Activated CD8-positive, alpha-beta memory T cell treated with anti-CD3 and anti-CD28 coated beads for 24 hours (primary cell): ENCODE measurements around the gene POU5F2.

Experiments used
- DNase-seq: peaks from one replicate; pipeline ENCODE4 v3.0.0-alpha.2; 2020

Gene POU5F2

GRCh38 chr5:93741136-93741811, at the start of gene POU5F2:
TSS of gene POU5F2 (minus strand) at chr5:93741600. CDS start at chr5:93741563, 37 bp downstream.
- DNase-seq: no peak

GRCh38 chr5:93790401-93790800, 49.0 kb upstream of the POU5F2 start:
- no peak for DNase-seq

GRCh38 chr5:93789173-93790067, 48.0 kb upstream of the POU5F2 start:
- no peak for DNase-seq

GRCh38 chr5:93787598-93787997, 46.2 kb upstream of the POU5F2 start:
- no peak for DNase-seq

- no peak for DNase-seq
These were observed 44.1 kb upstream of the POU5F2 start for GRCh38 chr5:93785475-93785874.

- no peak for DNase-seq
These were observed 41.6 kb upstream of the POU5F2 start for GRCh38 chr5:93782978-93783377.

GRCh38 chr5:93777620-93778019, 36.2 kb upstream of the POU5F2 start:
- DNase-seq: no peak

- no peak for DNase-seq
These were observed 15.0 kb upstream of the POU5F2 start for GRCh38 chr5:93756372-93756771.

- DNase-seq: no peak
These were observed 14.3 kb upstream of the POU5F2 start for GRCh38 chr5:93755716-93756115.

GRCh38 chr5:93748875-93749397, 7.5 kb upstream of the POU5F2 start:
- no peak for DNase-seq

- DNase-seq: no peak
These were observed 5.1 kb upstream of the POU5F2 start for GRCh38 chr5:93746406-93747056.

GRCh38 chr5:93736284-93736683, 5.1 kb downstream of the POU5F2 start:
- no peak for DNase-seq

- no peak for DNase-seq
These were observed 6.0 kb downstream of the POU5F2 start for GRCh38 chr5:93735378-93735777.

- DNase-seq: no peak
These were observed 9.4 kb downstream of the POU5F2 start for GRCh38 chr5:93731987-93732386.

GRCh38 chr5:93726595-93726994, 14.8 kb downstream of the POU5F2 start:
- DNase-seq: no peak

GRCh38 chr5:93724791-93725190, 16.6 kb downstream of the POU5F2 start:
- DNase-seq: no peak

- no peak for DNase-seq
These were observed 17.7 kb downstream of the POU5F2 start for GRCh38 chr5:93723681-93724080.

- DNase-seq: no peak
These were observed 18.4 kb downstream of the POU5F2 start for GRCh38 chr5:93723005-93723404.

- no peak for DNase-seq
These were observed 18.8 kb downstream of the POU5F2 start for GRCh38 chr5:93722588-93722987.

- DNase-seq: no peak
These were observed 19.9 kb downstream of the POU5F2 start for GRCh38 chr5:93721511-93721910.

GRCh38 chr5:93721071-93721470, 20.3 kb downstream of the POU5F2 start:
- no peak for DNase-seq

GRCh38 chr5:93717162-93717561, 24.2 kb downstream of the POU5F2 start:
- no peak for DNase-seq

- no peak for DNase-seq
These were observed 24.9 kb downstream of the POU5F2 start for GRCh38 chr5:93716453-93716852.
